ENCODE measurements around the gene SPNS2.

The SPNS2 gene

GRCh38 chr17:4504188-4504587 lies 5.5 kb downstream of the SPNS2 start:
- no peak for DNase-seq

DNA sequence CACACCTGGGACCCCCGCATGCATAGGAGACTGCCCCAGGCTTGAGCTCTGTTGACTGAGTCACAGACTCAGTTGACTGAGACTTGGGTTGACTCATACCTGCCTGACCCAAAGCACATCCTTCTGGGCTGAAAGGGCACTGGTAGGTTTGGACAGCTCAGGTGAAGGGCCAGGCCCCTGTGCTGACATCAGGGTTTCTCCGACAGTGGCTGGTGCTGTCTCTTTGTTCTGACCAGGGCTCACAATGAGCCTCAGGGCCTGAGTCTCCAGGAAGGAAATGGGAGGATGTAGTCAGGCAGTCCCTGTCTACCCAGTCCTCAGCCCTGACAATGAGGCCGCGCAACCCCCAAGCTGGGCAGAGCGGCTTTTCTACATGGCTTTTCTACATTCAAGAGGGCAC lies 6.5 kb downstream of the SPNS2 start:
- DNase-seq = no peak

- no peak for DNase-seq
Measured at GRCh38 chr17:4506175-4506813, 7.6 kb downstream of the SPNS2 start.

GRCh38 chr17:4506892-4507291 lies 8.2 kb downstream of the SPNS2 start:
- no peak for DNase-seq

GRCh38 chr17:4507361-4508111 lies 8.9 kb downstream of the SPNS2 start:
- DNase-seq = no peak

GRCh38 chr17:4508207-4508606 lies 9.5 kb downstream of the SPNS2 start:
- no peak for DNase-seq

DNA sequence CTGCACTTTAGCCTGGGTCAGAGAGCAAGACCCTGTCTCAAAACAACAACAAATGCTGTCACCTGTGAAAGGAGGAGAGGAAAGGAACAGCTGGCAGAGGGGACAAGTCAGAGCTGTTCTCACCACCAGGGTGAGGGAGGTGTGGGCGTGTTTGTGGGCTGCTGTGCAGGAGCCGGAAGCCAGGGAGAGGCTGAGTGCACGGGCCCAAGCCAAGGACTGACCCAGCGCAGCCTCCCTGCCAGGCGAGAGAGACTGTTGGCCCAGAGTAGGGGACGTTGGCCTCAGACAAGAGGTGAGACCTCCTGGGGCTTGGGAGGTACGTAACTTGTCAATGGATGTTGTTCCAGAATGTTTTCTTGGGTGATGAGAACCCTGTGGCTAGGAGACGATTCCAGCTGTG lies 10.7 kb downstream of the SPNS2 start:
- DNase-seq = no peak

- no peak for DNase-seq
Measured at GRCh38 chr17:4509923-4510617, 11.4 kb downstream of the SPNS2 start.

DNA sequence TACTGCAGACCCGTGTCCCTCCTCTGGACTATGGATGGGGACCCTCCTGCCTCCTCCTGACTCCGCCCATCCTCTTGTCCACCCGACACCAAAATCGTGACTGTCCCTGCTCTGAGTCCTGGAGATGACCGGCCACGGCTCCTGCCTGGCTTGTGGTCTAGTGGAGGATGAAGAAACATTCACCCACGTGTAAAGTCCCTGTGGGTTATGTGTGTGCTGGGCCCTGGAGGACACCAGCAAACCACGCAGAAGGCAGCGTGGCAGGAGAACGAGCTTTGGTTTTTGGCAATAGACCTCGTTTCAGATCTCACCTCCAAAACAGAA lies 11.9 kb downstream of the SPNS2 start:
- no peak for DNase-seq

DNA sequence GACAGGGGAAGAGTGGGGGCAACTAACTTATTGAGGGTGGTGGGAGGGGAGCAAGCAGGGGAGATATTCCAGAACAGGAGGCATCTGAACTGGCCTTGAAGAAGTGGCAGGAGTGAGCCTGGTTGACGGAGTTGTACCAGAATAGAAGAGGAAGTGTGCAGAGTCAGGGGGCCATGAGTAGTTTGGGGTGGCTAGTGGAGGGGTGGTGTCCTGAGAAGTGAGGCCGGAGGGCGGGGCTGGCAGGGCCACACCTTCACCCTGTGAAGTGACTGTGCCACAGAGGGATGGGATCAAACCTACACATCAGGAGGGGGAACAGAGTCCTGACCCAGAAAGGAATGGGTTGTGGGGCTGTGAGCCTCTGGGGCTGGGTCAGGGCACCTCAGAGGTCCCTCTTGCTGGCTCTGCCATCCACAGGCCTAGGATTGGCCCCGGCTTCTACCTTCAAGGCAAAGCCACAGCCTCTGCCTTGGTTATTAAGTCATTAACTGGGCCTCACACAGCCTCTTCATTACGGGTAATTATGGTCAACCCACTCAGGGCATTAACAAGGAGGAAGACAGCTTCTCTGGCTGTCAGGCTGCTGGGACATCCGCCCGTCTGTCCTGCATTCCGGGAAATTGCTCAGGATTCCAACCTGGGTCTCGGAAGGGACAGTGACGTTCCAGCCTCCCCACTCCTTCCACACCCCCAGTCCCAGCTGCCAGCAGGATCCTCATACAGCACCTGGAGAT lies 12.7 kb downstream of the SPNS2 start:
- DNase-seq = no peak

DNA sequence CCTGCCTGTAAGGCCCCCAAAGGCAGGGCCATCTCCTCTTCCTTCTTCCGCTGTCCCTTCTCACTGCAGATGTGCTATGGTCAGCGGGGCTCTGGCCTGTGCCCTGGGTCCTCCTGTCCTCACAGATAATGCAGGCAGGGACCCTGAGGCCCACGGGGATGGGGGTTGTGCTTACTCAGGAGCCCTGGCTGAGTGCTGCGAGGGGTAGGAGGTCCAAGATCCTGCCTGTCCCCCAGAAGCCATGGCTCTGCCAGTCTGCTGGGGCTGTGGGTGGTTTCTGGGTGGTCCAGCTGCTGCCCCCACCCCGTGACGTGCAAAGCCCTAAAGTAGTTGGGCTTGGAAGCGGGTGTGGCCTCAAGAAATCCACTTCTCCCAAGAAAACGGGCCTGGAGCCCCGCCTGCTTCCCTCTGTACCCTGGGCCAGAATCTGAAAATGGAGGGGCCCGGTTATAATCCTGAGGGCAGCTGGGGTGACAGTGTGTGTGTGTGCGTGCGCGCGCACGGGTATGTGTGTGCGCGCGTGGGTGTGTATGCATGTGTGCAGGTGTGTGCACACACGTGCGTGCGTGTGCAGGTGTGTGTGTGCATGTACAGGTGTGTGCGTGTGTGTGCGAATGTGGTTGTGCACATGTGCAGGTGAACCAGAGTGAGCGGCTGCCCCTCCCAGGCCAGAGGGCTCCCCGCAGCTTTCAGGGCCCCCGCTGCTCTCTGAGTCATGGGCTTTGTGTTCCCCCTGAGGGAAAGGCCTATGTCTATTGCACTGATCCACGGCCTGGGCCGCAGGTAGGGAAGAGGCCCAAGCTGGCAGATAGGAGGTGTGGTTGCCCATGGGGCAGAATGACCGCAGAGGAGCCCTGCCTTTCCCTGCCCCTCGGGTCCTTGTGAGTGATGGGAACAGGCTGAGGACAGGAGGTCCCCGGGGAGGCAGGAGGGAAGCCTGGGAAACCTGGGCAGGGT lies 13.8 kb downstream of the SPNS2 start:
- no peak for DNase-seq

DNA sequence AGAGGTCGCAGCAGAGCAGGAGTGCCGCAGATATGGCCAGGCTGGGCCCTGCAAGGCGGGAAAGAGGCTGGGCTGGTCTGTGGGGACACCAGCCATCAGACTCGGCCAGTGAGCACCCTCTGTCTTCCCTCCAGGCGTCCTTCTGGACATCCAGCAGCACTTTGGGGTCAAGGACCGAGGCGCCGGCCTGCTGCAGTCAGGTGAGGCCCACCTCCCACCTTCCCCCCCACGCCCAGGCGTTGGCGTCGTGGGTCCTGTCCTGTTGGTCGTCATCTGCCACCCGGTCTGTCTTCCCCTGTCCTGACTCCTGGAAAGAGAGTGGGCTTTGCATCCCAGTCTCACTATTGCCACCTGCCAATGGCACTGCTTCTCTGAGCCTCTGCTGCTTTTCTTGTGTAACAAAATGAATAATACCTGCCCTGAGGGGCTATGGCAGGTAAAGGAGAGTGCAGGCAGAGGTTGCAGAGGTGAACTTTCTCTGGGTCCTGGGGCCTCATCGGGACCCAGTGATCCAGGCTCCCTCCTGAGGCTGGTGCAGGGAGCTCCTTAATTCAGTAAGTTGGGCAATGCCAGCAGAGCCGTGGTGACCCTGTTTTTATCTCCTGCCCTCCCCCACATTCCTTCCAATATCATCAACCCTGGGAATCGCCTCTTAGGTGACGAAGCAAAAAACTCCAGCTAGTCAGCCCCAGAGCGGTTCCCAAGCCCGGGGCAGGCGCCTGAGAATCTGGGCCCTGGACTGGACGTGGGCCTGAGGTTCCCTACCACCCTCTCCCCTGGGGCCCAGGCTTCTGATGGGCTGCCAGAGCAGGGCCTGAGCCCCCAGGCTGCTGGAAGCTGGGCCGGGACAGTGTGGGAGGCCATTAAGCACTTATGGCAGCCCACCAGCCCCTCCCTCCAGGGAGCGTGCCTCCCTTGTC lies 14.7 kb downstream of the SPNS2 start:
- no peak for DNase-seq

DNA sequence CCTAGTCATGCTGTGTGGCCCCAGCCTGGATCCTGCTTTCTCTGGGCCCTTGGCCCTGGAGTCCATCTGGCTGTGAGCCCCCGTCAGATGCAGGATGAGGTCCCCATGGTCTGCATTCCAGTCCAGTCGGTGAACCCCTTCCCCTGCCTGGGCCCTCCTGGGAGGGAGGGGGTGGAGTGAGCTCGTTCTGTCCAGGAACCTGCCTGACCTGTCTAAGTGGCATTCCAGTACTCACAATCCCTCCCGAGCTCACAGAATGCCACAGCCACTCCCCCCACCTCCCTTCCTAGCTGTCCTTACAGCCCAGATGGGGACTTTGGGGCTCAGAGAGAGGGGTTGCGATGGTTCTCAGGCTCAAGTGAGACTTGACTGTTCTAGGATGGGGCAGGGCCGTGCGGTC lies 15.5 kb downstream of the SPNS2 start:
- DNase-seq = no peak

- no peak for DNase-seq
Measured at GRCh38 chr17:4514779-4515178, 16.1 kb downstream of the SPNS2 start.

- no peak for DNase-seq
Measured at GRCh38 chr17:4515501-4515900, 16.8 kb downstream of the SPNS2 start.

- no peak for DNase-seq
Measured at GRCh38 chr17:4516735-4517134, 18.1 kb downstream of the SPNS2 start.

DNA sequence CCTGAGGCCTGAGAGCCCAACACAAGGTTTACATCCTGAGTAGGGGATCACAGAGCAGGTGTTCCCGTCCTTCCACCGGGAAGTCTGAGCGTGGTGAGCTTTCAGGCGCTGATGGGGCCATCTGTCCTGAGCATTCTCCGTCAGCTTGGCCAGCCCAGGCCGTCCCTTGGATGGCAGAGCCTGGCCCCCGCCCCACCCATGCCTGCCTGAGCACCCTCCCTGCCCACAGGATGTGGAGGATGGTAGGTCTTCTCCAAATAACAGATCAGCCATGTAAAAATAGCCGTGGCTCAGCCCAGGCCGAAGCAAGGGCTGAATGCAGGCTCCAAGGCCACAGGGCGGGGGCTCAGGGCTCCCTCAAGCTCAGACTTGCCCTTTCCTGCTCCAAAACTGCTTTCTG lies 20.2 kb downstream of the SPNS2 start:
- no peak for DNase-seq

- no peak for DNase-seq
Measured at GRCh38 chr17:4519361-4519788, 20.7 kb downstream of the SPNS2 start.

- DNase-seq = no peak
Measured at GRCh38 chr17:4520060-4520893, 21.6 kb downstream of the SPNS2 start.

- no peak for DNase-seq
Measured at GRCh38 chr17:4520894-4521600, 22.4 kb downstream of the SPNS2 start.

Measured in HCEC 1CT (cell line).